Smooth muscle cell (in vitro differentiated cells): ENCODE results near the gene FAM3C. TPM values are rescaled to one million over a fixed set of nuclear protein-coding genes. Genes with fewer than 3 reads are reported as not detected.

Experiments used
- DNase-seq: peaks from one replicate; lab custom pipeline; 2025; ENCODE audit not compliant: unreplicated experiment; lab: John Stamatoyannopoulos, UW
- H2AFZ ChIP-seq: fragments of 200-600 bp; sonication (generic); 2 replicates; pipeline ENCODE4 v1.6.0; 2016; ENCODE audit warnings: antibody characterized with exemption, low read depth, mild to moderate bottlenecking
- H3F3A ChIP-seq: fragments of 200-600 bp; sonication (generic); 2 replicates; pipeline ENCODE4 v1.6.0; 2017; ENCODE audit warnings: antibody characterized with exemption, low read depth
- H3K27ac ChIP-seq: fragments of 200-600 bp; sonication (generic); 2 replicates; pipeline ENCODE4 v1.5.1; 2016; ENCODE audit warnings: low read depth, mild to moderate bottlenecking
- H3K27me3 ChIP-seq: fragments of 200-600 bp; sonication (generic); 2 replicates; pipeline ENCODE4 v1.6.1; 2016; ENCODE audit warnings: low read depth, mild to moderate bottlenecking
- H3K36me3 ChIP-seq: fragments of 200-600 bp; sonication (generic); 2 replicates; pipeline ENCODE4 v1.5.1; 2016; ENCODE audit warnings: low read depth
- H3K4me1 ChIP-seq: fragments of 200-600 bp; sonication (generic); 2 replicates; pipeline ENCODE4 v1.5.1; 2016; ENCODE audit warnings: low read depth
- H3K4me2 ChIP-seq: fragments of 200-600 bp; sonication (generic); 2 replicates; pipeline ENCODE4 v1.6.0; 2016; ENCODE audit warnings: mild to moderate bottlenecking
- H3K4me3 ChIP-seq: fragments of 200-600 bp; sonication (generic); 2 replicates; pipeline ENCODE4 v1.5.1; 2016; ENCODE audit warnings: mild to moderate bottlenecking
- H3K79me2 ChIP-seq: fragments of 200-600 bp; sonication (generic); 2 replicates; pipeline ENCODE4 v1.6.0; 2016; ENCODE audit warnings: low read depth, mild to moderate bottlenecking
- H3K9ac ChIP-seq: fragments of 200-600 bp; sonication (generic); 2 replicates; pipeline ENCODE4 v1.6.0; 2016; ENCODE audit warnings: low read depth
- H3K9me3 ChIP-seq: fragments of 200-600 bp; sonication (generic); replicated peaks from 2 replicates; pipeline ENCODE4 v1.5.1; 2016; ENCODE audit warnings: low read depth
- H4K20me1 ChIP-seq: fragments of 200-600 bp; sonication (generic); 2 replicates; pipeline ENCODE4 v1.6.0; 2016; ENCODE audit warnings: low read depth
- CTCF ChIP-seq: fragments of 200-600 bp; sonication (generic); IDR thresholded peaks from 2 replicates; pipeline ENCODE4 v1.5.1; 2017; ENCODE audit warnings: borderline replicate concordance, mild to moderate bottlenecking, antibody characterized with exemption; ENCODE audit not compliant: insufficient read depth, poor library complexity, severe bottlenecking
- WGBS: methylation state at CpG from one replicate; pipeline ENCODE4 v1.1.7; 2016; ENCODE audit warnings: low lambda C conversion rate; 5-methylcytosine and 5-hydroxymethylcytosine counted together
- polyA plus RNA-seq: library from polyadenylated mRNA; unstranded; fragments of >200 nt; fragmentation: Nextera tagmentation; extraction: Ambion mirVana; gene quantifications from 2 replicates; pipeline ENCODE4 v1.2.1, GENCODE V29; 2016
- total RNA-seq: library from RNA; depleted of rRNA; stranded (reverse); fragments of >200 nt; gene quantifications from 2 replicates; pipeline ENCODE4 v1.2.3, GENCODE V29; 2014

FAM3C gene
- total and polyA plus RNA-seq, 2 experiments from 2014 or later = 83.9 to 101 TPM

- Histone ChIP-seq H3K4me1 (no peaks in the 10 kb centered on the region), H2AFZ (no peak overlapping the region), H3K36me3 (no peaks in the 10 kb centered on the region), H3F3A (no peaks in the 10 kb centered on the region), H3K27ac (no peak overlapping the region), H3K4me3 (no peak overlapping the region), H3K79me2 (no peaks in the 10 kb centered on the region), H3K9ac (no peak overlapping the region), H3K9me3 (no peaks in the 10 kb centered on the region), H3K4me2 (no peak overlapping the region), H4K20me1 (peaks cover 66% of the 10 kb centered on the region), H3K27me3 (no peaks in the 10 kb centered on the region)
- WGBS = 92% methylated on average over 2 of the region's 2 CpGs
- no peak for TF ChIP-seq CTCF
- no peak for DNase-seq
Observed at GRCh38 chr7:121404348-121404747, 8.2 kb upstream of the FAM3C start.

GRCh38 chr7:121402701-121403100 lies 6.6 kb upstream of the FAM3C start:
- no peak overlapping the region for H3K4me3 ChIP-seq
- no peaks in the 10 kb centered on the region for H3K79me2 ChIP-seq
- no peak for TF ChIP-seq CTCF
- no peak overlapping the region for H3K9ac ChIP-seq
- no peak overlapping the region for H2AFZ ChIP-seq
- no peaks in the 10 kb centered on the region for H3K9me3 ChIP-seq
- H4K20me1 ChIP-seq = peaks cover 53% of the 10 kb centered on the region
- 88% methylated on average over 1 of the region's 1 CpG for WGBS
- no peak for DNase-seq
- no peaks in the 10 kb centered on the region for H3K27me3 ChIP-seq
- H3K27ac ChIP-seq = no peak overlapping the region
- no peaks in the 10 kb centered on the region for H3F3A ChIP-seq
- H3K36me3 ChIP-seq = no peaks in the 10 kb centered on the region
- no peak overlapping the region for H3K4me2 ChIP-seq
- H3K4me1 ChIP-seq = no peaks in the 10 kb centered on the region

GRCh38 chr7:121401896-121402295 lies 5.8 kb upstream of the FAM3C start:
- Histone ChIP-seq H4K20me1 (peaks cover 46% of the 10 kb centered on the region), H3K27ac (no peak overlapping the region), H3K9ac (no peak overlapping the region), H3K4me1 (no peaks in the 10 kb centered on the region), H3K36me3 (no peaks in the 10 kb centered on the region), H3K79me2 (no peaks in the 10 kb centered on the region), H3K4me3 (no peak overlapping the region), H3K9me3 (no peaks in the 10 kb centered on the region), H2AFZ (no peak overlapping the region), H3K27me3 (no peaks in the 10 kb centered on the region), H3K4me2 (no peak overlapping the region), H3F3A (no peaks in the 10 kb centered on the region)
- WGBS = 98% methylated on average over 3 of the region's 3 CpGs
- TF ChIP-seq CTCF = no peak
- DNase-seq = no peak

GRCh38 chr7:121398246-121398645 lies 2.1 kb upstream of the FAM3C start:
- no peaks in the 10 kb centered on the region for H3K36me3 ChIP-seq
- H4K20me1 ChIP-seq = peaks cover 50% of the 10 kb centered on the region
- DNase-seq = no peak
- H3K9me3 ChIP-seq = no peaks in the 10 kb centered on the region
- H3K79me2 ChIP-seq = peaks cover 26% of the 10 kb centered on the region
- no peak overlapping the region for H3K9ac ChIP-seq
- H3K27me3 ChIP-seq = no peaks in the 10 kb centered on the region
- H3K4me1 ChIP-seq = peaks cover 7% of the 10 kb centered on the region
- no peak for TF ChIP-seq CTCF
- no peak overlapping the region for H3K4me2 ChIP-seq
- H2AFZ ChIP-seq = no peak overlapping the region
- H3K27ac ChIP-seq = no peak overlapping the region
- 93% methylated on average over 5 of the region's 5 CpGs for WGBS
- no peak overlapping the region for H3K4me3 ChIP-seq
- no peaks in the 10 kb centered on the region for H3F3A ChIP-seq
